Cardiac muscle cell (in vitro differentiated cells and primary cell): Measurements from ENCODE around the gene TOMM70. TPM values are rescaled to one million over a fixed set of nuclear protein-coding genes. Genes with fewer than 3 reads are reported as not detected.

ENCODE experiments used
- DNase-seq, 2 donors: peaks; one replicate each; pipeline versions ENCODE4 v3.0.0 to v3.0.0-alpha.2; 2010 to 2017; ENCODE audit warnings: low read depth in 1 of 2, low spot score in 1 of 2
- H3K27ac ChIP-seq: fragments of 200-600 bp; sonication (generic); 2 replicates; pipeline ENCODE4 v1.5.1; 2016
- H3K27me3 ChIP-seq: fragments of 200-600 bp; sonication (generic); 2 replicates; pipeline ENCODE4 v1.6.0; 2016; ENCODE audit warnings: control low read depth
- H3K36me3 ChIP-seq: fragments of 200-600 bp; sonication (generic); 2 replicates; pipeline ENCODE4 v1.5.1; 2016; ENCODE audit warnings: control low read depth
- H3K4me1 ChIP-seq: fragments of 200-600 bp; sonication (generic); 2 replicates; pipeline ENCODE4 v1.8.1; 2017; ENCODE audit warnings: low read depth, mild to moderate bottlenecking, mixed run types
- H3K4me3 ChIP-seq: fragments of 200-600 bp; sonication (generic); 2 replicates; pipeline ENCODE4 v1.5.1; 2016; ENCODE audit warnings: mild to moderate bottlenecking
- H3K9me3 ChIP-seq: fragments of 200-600 bp; sonication (generic); 2 replicates; pipeline ENCODE4 v1.5.1; 2017; ENCODE audit warnings: low read depth, mild to moderate bottlenecking, control low read depth
- CTCF ChIP-seq: IDR thresholded peaks from 2 replicates; pipeline ENCODE4 v1.5.1; 2012; ENCODE audit warnings: low read depth, mild to moderate bottlenecking, low read length
- polyA plus RNA-seq: library from polyadenylated mRNA; unstranded; fragments of >200 nt; fragmentation: Nextera tagmentation; extraction: Ambion mirVana; gene quantifications from 2 replicates; pipeline ENCODE4 v1.2.1, GENCODE V29; 2016
- total RNA-seq: library from RNA; depleted of rRNA; stranded (reverse); fragments of >200 nt; gene quantifications from 2 replicates; pipeline ENCODE4 v1.2.3, GENCODE V29; 2016

TOMM70 gene
- total and polyA plus RNA-seq, 2 experiments from 2014 or later: 34.3 to 43.5 TPM

- no peak for TF ChIP-seq CTCF
- no peaks in the 10 kb centered on the region for H3K9me3 ChIP-seq
- H3K27me3 ChIP-seq: no peaks in the 10 kb centered on the region
- H3K4me3 ChIP-seq: no peak overlapping the region
- DNase-seq: no peak
- no peak overlapping the region for H3K27ac ChIP-seq
- H3K4me1 ChIP-seq: peaks cover 6% of the 10 kb centered on the region
- peaks cover 18% of the 10 kb centered on the region for H3K36me3 ChIP-seq
Measured at GRCh38 chr3:100317912-100318311, 83.0 kb downstream of the TOMM70 start.

- H3K4me3 ChIP-seq: no peak overlapping the region
- peak; percentile 67 for TF ChIP-seq CTCF
- no peaks in the 10 kb centered on the region for H3K9me3 ChIP-seq
- DNase-seq: peak; percentile 52 to 80
- no peaks in the 10 kb centered on the region for H3K27me3 ChIP-seq
- no peak overlapping the region for H3K27ac ChIP-seq
- peaks cover 18% of the 10 kb centered on the region for H3K36me3 ChIP-seq
- H3K4me1 ChIP-seq: peaks cover 6% of the 10 kb centered on the region
Measured at GRCh38 chr3:100316641-100317069, 84.2 kb downstream of the TOMM70 start.

Other genes with a start within 250 kb of the TOMM70 start
- 19.3 and 25.2 TPM in 2 replicates for gene TBC1D23, start 140.1 kb downstream of the TOMM70 start, total RNA-seq
- gene TBC1D23, start 140.1 kb downstream of the TOMM70 start, polyA plus RNA-seq: 14.4 and 15.3 TPM in 2 replicates
- 35.4 and 38.6 TPM in 2 replicates for gene NIT2, start 66.3 kb downstream of the TOMM70 start, total RNA-seq
- 67.4 and 97.9 TPM in 2 replicates for gene NIT2, start 66.3 kb downstream of the TOMM70 start, polyA plus RNA-seq
- gene LNP1, start 450 bp upstream of the TOMM70 start, total RNA-seq: 22.7 and 23.1 TPM in 2 replicates
- gene LNP1, start 450 bp upstream of the TOMM70 start, polyA plus RNA-seq: 18.3 and 20.8 TPM in 2 replicates
- 37.6 and 58.0 TPM in 2 replicates for gene TMEM45A, start 91.5 kb upstream of the TOMM70 start, total RNA-seq
- 90.4 and 96.3 TPM in 2 replicates for gene TMEM45A, start 91.5 kb upstream of the TOMM70 start, polyA plus RNA-seq
- 43.2 and 46.5 TPM in 2 replicates for gene ADGRG7, start 208.5 kb upstream of the TOMM70 start, total RNA-seq
- 38.6 and 49.4 TPM in 2 replicates for gene ADGRG7, start 208.5 kb upstream of the TOMM70 start, polyA plus RNA-seq